ENCODE data around the gene NTN1. TPM values are rescaled to one million over a fixed set of nuclear protein-coding genes. Genes with fewer than 3 reads are reported as not detected.

NTN1 gene
- total and polyA plus RNA-seq, 2 experiments from 2014 or later: 0.11 to 0.21 TPM

GRCh38 chr17:9232591-9233270 lies 211.4 kb downstream of the NTN1 start:
- H2AFZ ChIP-seq: no peak overlapping the region
- in situ Hi-C loops (cut with MboI): no loop called here
- no peaks in the 10 kb centered on the region for H3F3A ChIP-seq (ENCODE audit: insufficient read depth)
- H3K79me2 ChIP-seq (ENCODE audit: insufficient read depth): no peaks in the 10 kb centered on the region
- H3K27ac ChIP-seq: no peak overlapping the region
- 69 to 83% methylated on average over 18 to 22 of the region's 22 CpGs for WGBS, 2 experiments (ENCODE audit: low coverage in 1 of 2, low lambda C conversion rate in 2 of 2, missing lambda C conversion rate in 2 of 2)
- no peaks in the 10 kb centered on the region for H3K9me2 ChIP-seq (ENCODE audit: insufficient read depth)
- no peaks in the 10 kb centered on the region for H3K36me3 ChIP-seq (ENCODE audit: low read depth)
- TF ChIP-seq EZH2phosphoT487 (IDR thresholded peaks at IDR 0.05; ENCODE audit: insufficient read depth, low read depth) (no peak), EZH2 (IDR thresholded peaks at IDR 0.05; ENCODE audit: insufficient read depth, poor library complexity, severe bottlenecking) (no peak)
- H3K4me3 ChIP-seq: no peak overlapping the region
- H4K20me1 ChIP-seq (ENCODE audit: insufficient read depth): no peaks in the 10 kb centered on the region
- H3K9ac ChIP-seq: no peak overlapping the region
- no peaks in the 10 kb centered on the region for H3K27me3 ChIP-seq (replicated peaks; ENCODE audit: insufficient read depth)
- peaks cover 13% of the 10 kb centered on the region for H3K4me1 ChIP-seq (ENCODE audit: insufficient read depth)
- no peaks in the 10 kb centered on the region for H3K9me3 ChIP-seq (ENCODE audit: low read depth)
- DNase-seq: no peak
- H3K4me2 ChIP-seq (ENCODE audit: unreplicated experiment): no peak overlapping the region

- no peak for DNase-seq
- Histone ChIP-seq H3K9ac (no peak overlapping the region), H4K20me1 (ENCODE audit: insufficient read depth) (no peaks in the 10 kb centered on the region), H3K9me2 (ENCODE audit: insufficient read depth) (no peaks in the 10 kb centered on the region), H3K9me3 (ENCODE audit: low read depth) (no peaks in the 10 kb centered on the region), H2AFZ (no peak overlapping the region), H3K27me3 (replicated peaks; ENCODE audit: insufficient read depth) (no peaks in the 10 kb centered on the region), H3K27ac (no peak overlapping the region), H3K4me3 (no peak overlapping the region), H3K4me1 (ENCODE audit: insufficient read depth) (peaks cover 8% of the 10 kb centered on the region), H3K4me2 (ENCODE audit: unreplicated experiment) (no peak overlapping the region), H3K36me3 (ENCODE audit: low read depth) (no peaks in the 10 kb centered on the region), H3F3A (ENCODE audit: insufficient read depth) (no peaks in the 10 kb centered on the region), H3K79me2 (ENCODE audit: insufficient read depth) (no peaks in the 10 kb centered on the region)
- in situ Hi-C loops (cut with MboI): no loop called here
- TF ChIP-seq EZH2 (IDR thresholded peaks at IDR 0.05; ENCODE audit: insufficient read depth, poor library complexity, severe bottlenecking) (no peak), EZH2phosphoT487 (IDR thresholded peaks at IDR 0.05; ENCODE audit: insufficient read depth, low read depth) (no peak)
- 77 to 80% methylated on average over 8 to 9 of the region's 9 CpGs for WGBS, 2 experiments (ENCODE audit: low coverage in 1 of 2, low lambda C conversion rate in 2 of 2, missing lambda C conversion rate in 2 of 2)
These were observed 211.9 kb downstream of the NTN1 start for GRCh38 chr17:9233271-9233599.

GRCh38 chr17:9233761-9234160 lies 212.5 kb downstream of the NTN1 start:
- H3K4me1 ChIP-seq (ENCODE audit: insufficient read depth): peaks cover 4% of the 10 kb centered on the region
- in situ Hi-C loops (cut with MboI): no loop called here
- no peaks in the 10 kb centered on the region for H3K9me2 ChIP-seq (ENCODE audit: insufficient read depth)
- no peaks in the 10 kb centered on the region for H3F3A ChIP-seq (ENCODE audit: insufficient read depth)
- no peak overlapping the region for H3K27ac ChIP-seq
- no peak overlapping the region for H3K9ac ChIP-seq
- H3K9me3 ChIP-seq (ENCODE audit: low read depth): no peaks in the 10 kb centered on the region
- no peaks in the 10 kb centered on the region for H4K20me1 ChIP-seq (ENCODE audit: insufficient read depth)
- H3K4me3 ChIP-seq: no peak overlapping the region
- DNase-seq: no peak
- H3K79me2 ChIP-seq (ENCODE audit: insufficient read depth): no peaks in the 10 kb centered on the region
- no peak overlapping the region for H3K4me2 ChIP-seq (ENCODE audit: unreplicated experiment)
- 91 to 95% methylated on average over 7 of the region's 7 CpGs for WGBS, 2 experiments (ENCODE audit: low coverage in 1 of 2, low lambda C conversion rate in 2 of 2, missing lambda C conversion rate in 2 of 2)
- no peaks in the 10 kb centered on the region for H3K27me3 ChIP-seq (replicated peaks; ENCODE audit: insufficient read depth)
- no peaks in the 10 kb centered on the region for H3K36me3 ChIP-seq (ENCODE audit: low read depth)
- TF ChIP-seq EZH2phosphoT487 (IDR thresholded peaks at IDR 0.05; ENCODE audit: insufficient read depth, low read depth) (no peak), EZH2 (IDR thresholded peaks at IDR 0.05; ENCODE audit: insufficient read depth, poor library complexity, severe bottlenecking) (no peak)
- H2AFZ ChIP-seq: no peak overlapping the region

GRCh38 chr17:9234389-9234945 lies 213.2 kb downstream of the NTN1 start:
- no peaks in the 10 kb centered on the region for H3K79me2 ChIP-seq (ENCODE audit: insufficient read depth)
- no peak overlapping the region for H3K4me2 ChIP-seq (ENCODE audit: unreplicated experiment)
- no peaks in the 10 kb centered on the region for H3K9me3 ChIP-seq (ENCODE audit: low read depth)
- H3K9me2 ChIP-seq (ENCODE audit: insufficient read depth): no peaks in the 10 kb centered on the region
- no peak overlapping the region for H3K9ac ChIP-seq
- no peak for DNase-seq
- H3K4me1 ChIP-seq (ENCODE audit: insufficient read depth): peaks cover 4% of the 10 kb centered on the region; the same call in 1 of the 2 replicates
- no peak overlapping the region for H3K4me3 ChIP-seq
- 93 to 94% methylated on average over 6 to 8 of the region's 8 CpGs for WGBS, 2 experiments (ENCODE audit: low coverage in 1 of 2, low lambda C conversion rate in 2 of 2, missing lambda C conversion rate in 2 of 2)
- no peaks in the 10 kb centered on the region for H3K27me3 ChIP-seq (replicated peaks; ENCODE audit: insufficient read depth)
- no peaks in the 10 kb centered on the region for H3F3A ChIP-seq (ENCODE audit: insufficient read depth)
- no peak overlapping the region for H3K27ac ChIP-seq
- in situ Hi-C loops (cut with MboI): no loop called here
- TF ChIP-seq EZH2phosphoT487 (IDR thresholded peaks at IDR 0.05; ENCODE audit: insufficient read depth, low read depth) (no peak), EZH2 (IDR thresholded peaks at IDR 0.05; ENCODE audit: insufficient read depth, poor library complexity, severe bottlenecking) (no peak)
- H3K36me3 ChIP-seq (ENCODE audit: low read depth): no peaks in the 10 kb centered on the region
- H2AFZ ChIP-seq: no peak overlapping the region
- no peaks in the 10 kb centered on the region for H4K20me1 ChIP-seq (ENCODE audit: insufficient read depth)
